ENCODE data around the gene NKD2. TPM values are rescaled to one million over a fixed set of nuclear protein-coding genes. Genes with fewer than 3 reads are reported as not detected.
"Not testable (repeated sequence)": the region's sequence is repeated elsewhere in the genome, so short reads cannot be mapped to it uniquely, and the experiment has no call there.

Gene NKD2
- polyA plus RNA-seq, 1 donor: 15.6 TPM

DNA sequence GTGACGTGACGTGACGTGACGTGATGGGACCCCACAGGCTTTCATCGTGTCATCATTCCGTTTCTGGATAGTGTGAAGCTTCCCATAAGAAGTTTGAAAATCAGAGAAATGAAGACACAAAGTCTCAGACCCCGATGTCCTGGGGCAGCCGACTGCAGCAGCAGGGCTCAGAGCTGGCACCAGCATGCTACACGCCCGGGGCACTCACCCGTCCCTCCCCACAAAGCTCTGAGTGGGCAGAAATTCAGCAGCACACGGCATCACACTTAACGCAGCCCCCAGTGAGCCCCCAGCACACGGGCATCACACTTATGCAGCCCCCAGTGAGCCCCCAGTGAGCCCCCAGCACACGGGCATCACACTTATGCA is 61.1 kb downstream of the NKD2 start:
- DNase-seq: no peak

DNA sequence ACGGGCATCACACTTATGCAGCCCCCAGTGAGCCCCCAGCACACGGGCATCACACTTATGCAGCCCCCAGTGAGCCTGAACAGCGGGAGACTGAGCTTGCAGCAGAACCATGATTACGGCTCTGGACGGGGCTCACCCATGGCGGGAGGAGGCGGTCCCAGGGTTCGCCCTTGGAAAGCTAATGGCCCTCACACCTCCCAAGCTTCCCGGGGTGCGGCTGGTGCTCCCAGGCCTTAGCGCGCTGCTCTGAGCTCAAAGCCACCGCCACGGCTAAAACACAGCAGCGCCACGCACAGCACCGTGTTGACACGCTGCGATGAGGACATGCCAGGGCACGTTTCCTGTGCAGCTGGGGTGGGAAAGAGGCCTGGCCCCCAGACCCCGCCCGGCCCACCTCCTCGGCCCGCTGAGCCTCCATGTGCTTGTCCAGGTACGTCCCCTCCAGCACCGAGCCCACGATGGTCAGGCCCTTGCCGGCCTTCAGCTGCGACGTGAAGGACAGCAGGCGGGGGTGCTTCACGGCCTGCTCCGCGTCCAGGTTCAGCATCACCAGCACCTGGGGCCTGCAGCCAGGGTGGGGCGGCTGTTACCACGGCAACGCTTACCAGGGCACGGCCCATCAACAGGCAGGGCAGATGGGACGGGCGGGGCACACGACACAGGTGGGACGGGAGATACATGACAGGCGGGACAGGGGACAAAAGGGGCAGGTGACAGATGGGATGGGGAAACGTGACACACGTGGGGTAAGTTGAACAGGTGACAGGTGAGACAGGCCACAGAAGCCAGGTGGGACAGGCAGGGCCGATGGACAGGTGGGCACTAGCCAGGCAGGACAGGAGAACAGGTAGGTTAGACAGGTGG is 64.9 kb downstream of the NKD2 start:
- no peak for DNase-seq

DNA sequence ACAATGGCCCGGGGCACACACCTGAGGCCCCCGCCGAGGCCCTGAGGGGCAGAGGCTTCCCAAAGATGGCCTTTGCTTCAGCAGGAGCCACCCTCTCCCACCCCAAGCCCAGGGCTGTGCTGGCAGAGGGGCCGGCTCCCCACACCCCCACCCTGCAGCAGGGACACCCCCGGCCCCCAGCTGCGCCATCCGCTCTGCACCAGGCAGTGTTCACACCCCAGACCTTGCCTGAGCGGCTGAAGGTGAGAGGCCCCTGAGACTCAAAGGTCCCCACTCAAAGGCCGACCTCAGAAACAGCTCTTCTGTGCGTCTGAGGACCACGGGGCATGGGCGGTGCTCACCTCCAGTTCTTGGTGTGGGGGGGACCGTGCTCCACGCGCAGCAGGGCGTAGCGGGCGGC is 65.6 kb downstream of the NKD2 start:
- DNase-seq: no peak

DNA sequence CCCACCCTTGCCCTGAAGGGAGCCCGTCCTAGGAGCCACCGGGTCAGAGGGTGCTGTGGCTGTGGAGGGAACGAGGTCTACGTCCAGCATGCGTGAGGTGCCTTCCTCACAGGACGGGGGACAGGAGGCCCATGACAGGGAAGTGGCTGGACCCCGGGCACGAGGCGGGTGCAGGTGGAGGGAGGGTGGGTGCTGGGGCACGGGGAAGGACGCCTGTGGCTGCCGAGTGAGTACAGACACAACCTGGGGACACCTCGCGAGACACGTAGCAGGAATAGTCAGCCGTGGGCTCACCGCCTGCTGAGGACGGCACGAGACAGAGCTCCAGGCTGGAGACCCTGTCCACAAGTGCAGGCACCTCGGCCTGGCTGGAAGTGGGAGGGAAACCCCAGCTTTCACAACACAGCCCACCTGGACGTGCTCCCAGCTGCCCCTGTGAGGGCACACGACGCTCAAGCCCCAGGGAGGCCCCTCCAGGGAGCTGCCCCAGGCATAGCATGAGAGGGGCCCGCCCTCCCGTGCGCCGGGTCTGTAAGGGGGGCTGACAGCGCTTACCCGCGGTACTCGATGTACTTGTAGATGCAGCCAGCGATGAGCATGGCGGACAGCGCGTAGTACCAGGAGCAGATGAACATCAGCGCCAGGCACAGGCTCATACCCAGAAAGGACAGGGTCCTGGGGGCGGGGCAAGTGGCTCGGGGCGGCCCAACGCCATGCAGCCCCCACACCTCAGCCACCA is 66.4 kb downstream of the NKD2 start:
- DNase-seq: no peak

DNA sequence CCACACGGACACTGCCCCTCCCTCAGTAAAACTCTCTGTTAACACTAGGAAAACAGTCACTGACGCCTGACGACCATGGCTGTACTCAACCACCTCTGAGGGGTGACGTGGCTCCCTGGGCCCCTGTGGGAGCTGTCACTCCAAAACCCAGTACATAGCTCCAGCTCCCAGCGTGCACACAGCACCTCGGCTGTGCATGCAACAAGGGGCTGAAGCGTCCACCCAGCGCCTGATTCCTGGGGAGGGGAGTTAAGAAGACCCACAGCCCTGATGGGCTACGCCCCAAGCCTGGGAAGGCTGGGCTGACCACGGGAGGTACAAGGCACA is 66.9 kb downstream of the NKD2 start:
- DNase-seq: no peak

DNA sequence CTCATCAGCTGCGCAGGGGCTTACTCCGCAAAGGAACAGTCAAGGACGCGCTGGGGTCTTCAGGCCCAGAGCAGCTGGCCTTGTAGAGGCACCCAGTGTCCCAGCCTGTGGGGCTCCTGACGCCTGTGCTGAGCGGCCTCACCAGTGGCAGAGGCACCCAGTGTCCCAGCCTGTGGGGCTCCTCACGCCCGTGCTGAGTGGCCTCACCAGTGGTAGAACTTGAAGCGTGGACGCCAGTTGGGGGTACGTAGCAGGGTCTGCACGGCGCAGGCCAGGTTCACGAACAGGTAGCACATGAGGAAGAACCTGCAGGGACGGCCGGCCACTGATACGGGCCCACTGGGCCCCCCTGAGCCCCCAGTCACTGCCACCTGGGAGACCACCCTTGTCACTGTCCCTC is 67.3 kb downstream of the NKD2 start:
- DNase-seq: no peak

DNA sequence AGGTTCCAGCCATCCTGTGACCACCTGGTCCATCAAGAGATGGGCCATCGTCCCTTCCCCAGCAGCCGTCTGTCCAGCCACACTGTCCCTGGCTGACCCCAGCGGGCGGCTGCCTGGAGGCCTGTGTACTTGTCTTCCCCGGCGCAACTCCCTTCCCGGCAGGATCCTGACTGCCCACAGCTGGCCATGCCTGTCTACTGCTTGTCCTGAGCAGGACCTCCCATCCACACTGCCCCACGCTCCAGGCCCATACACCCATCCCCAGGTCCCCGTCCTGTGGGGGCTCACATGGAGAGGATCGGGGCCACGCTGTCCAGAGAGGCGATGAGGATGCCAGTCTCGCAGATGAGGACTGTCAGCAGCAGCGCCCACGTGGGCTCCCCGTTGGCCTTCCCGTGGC is 67.8 kb downstream of the NKD2 start:
- DNase-seq: no peak

DNA sequence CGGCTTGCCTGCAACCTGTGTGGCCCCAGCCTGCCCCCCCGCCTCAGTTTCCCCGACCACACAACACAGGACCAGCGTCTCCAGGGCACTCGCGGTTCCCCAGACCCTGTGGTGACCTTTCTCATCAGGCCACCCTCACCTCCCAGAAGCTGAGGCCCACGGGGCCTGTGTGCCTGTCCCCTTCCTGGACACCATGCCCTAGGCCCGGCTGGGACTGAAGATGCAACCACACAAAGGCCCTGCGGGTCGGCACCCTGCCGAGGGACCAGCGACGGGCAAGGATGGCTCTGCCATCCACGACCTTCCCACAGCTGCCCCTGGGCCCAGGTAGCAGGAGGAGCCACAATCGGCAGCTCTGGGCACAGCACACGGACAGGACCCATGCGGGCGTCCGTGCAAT is 68.4 kb downstream of the NKD2 start:
- DNase-seq: no peak

DNA sequence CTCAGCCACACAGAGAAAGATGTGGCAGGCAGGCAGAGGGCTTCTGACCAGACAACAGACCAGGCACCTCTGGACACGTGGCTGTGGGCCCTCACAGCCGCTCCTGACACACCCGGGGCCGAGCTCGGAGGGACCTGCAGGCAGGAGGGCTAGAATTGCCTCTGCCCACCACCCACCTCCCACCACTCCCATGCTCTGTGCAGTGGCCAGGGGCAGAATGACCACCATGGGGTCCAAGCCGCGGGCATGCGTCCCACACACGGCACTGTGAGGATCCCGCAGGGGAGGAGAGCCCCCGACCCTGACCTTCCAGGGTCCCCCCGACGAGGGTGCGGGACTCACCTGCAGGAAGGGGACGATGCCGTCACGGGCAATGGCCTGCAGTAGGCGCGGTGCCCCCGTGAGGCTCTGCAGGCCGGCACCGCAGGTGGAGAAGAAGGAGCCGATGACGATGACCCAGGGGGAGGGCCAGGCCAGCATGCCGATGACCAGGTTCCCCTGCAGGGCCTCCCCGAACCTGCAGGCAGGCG is 69.0 kb downstream of the NKD2 start:
- DNase-seq: no peak

DNA sequence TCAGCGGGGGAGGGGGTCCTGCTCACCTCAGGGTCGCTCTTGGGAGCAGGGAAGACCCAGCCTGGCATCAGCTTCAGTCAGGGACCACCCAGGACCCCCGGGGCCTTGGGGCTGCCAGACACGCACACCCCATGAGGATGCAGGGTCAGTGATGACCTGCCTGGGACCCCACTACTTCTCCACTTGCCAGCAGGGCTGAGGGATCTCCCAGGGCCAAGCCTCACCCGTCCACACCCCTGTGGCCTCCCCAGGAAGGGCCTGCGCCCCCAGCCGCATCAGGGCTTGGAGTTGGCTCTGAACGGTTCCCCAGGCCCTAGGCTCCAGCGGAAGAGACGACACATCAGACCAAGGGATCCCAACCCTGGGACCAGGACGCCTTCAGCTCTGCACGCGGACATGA is 69.6 kb downstream of the NKD2 start:
- no peak for DNase-seq

DNA sequence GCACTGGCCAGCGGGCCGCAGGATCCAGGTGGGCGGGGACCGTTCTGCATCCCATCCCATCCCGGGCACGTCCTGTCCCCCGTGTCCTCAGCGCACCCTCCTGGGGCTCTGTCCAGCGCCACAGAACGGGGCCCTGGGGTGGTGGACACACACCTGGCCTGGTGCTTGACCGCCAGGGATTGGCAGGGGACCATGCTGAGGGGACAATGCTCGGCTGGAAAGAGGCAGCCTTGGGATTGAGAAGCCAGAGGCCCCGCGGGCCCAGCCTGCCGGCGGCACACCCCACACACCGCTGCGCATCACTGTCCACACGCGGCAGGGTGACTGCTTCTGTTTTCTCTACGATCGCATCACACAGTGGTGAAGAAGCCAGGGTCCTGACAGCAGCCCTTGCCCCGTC is 70.2 kb downstream of the NKD2 start:
- DNase-seq: no peak

DNA sequence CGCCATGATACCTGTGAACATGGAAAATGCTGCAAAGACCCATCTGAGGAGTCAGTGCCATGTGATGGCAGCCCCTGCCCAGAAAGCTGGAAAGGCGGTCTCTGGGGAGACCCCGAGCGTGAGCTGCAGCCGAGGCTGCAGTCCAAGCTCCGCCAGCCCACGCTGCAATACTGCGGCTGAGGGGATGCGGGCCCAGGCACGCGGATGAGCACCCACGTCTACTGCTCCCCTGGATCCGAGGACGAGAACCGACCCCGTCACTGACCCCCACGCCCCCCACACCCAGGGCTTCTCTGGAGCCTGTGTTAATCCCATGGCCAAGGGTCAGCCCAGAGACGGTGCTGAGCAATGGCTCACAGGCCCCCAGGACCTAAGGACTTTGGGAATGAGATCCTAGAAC is 70.9 kb downstream of the NKD2 start:
- DNase-seq: no peak

DNA sequence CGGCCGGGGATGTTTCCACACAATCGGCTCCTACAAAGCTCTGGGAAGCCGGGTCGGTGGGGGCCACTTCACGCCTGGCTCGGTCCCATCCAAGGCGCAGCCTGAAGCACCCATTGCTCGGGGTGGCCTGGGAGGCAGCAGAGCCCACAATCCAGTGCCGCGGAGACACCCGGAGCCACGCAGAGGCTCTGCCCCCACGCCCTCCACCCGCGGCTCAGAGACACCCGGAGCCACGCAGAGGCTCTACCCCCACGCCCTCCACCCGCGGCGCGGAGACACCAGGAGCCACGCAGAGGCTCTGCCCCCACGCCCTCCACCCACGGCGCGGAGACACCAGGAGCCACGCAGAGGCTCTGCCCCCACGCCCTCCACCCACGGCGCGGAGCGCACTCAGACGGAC is 71.4 kb downstream of the NKD2 start:
- no peak for DNase-seq

DNA sequence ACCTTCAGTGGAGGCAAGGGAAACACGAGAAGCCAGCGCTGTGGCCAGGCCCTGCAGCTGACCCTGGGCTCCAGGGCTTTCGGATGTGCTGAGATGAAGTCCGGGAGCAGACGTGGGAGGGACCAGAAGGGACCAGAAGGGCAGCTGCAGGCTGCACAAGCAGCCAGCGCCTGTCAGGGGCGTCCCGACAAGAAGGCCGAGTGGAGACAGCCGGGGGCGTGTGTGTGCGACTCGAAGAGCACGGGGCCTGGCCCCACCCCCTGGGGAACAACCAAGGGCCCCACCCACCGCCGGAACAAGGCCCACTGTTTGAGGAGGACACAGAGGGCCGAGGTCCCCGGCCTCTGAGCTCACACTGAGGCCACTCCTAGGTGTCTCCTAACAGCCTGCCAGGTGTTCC is 71.8 kb downstream of the NKD2 start:
- DNase-seq: no peak

DNA sequence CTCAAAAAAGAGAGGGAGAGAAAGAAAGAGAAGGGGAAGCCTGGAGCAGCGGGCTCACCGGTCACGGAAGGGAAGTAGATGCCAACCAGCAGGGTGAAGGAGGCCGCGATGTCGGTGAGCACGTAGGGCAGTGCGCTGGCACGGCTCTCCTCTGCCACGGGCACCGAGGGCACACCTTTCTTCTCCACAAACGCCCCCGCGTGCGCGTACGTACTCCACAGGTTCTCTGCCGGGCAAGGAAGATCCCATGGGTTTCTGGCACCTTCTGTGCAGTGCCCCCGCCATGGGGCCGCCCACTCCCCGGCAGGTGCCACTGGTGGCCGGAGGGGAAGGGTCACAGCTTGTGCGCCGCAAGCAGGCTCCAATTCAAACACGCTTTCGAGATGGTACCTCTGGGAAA is 72.9 kb downstream of the NKD2 start:
- no peak for DNase-seq

DNA sequence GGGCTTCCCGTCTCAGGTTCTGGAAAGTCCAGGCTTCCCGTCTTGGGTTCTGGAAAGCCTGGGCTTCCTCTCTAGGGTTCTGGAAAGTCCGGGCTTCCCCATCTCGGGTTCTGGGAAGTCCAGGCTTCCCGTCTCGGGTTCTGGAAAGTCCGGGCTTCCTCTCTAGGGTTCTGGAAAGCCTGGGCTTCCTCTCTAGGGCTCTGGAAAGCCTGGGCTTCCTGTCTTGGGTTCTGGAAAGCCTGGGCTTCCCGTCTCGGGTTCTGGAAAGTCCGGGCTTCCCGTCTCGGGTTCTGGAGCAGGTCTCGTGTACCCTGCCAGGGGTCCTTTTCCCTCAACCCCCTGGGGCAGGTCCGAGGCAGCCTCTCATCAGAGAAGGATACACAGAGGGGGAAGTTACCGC is 74.4 kb downstream of the NKD2 start:
- DNase-seq: not testable (repeated sequence)

DNA sequence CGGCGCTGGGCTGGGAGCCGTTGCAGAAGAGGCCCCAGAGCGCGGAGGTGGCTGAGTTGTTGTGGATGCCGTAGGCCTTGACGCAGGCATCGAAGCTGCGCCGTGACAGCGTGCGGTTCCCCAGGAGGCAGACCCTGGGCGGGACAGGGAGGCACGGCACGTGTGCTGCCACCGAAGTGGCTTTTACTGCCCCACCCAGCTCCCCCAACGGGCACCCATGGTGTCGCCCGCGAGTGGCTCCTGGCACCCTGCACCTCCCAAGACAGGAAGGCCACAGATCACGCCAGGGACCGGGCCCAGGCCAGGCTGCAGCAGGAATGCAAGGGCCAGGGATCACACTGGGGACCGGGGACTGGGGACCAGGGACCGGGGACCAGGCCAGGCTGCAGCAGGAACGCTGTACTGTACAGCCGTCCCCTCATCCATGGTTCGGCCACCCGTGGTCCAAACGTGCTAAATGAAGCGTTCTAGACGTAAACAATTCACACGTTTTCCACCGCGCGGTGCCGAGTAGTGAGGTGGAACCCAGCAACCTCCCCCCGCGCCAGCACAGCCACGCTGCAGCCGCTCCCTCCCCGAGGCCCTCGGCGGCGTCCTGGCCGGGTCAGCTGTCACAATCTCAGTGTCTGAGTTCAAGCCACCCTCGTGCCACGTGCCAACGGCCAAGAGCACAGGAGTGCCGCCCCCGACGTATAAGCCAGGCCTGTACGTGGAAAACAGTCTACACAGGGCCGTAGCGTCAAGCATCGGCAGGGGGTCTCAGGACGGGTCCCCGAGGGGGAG is 75.4 kb downstream of the NKD2 start:
- DNase-seq: no peak

DNA sequence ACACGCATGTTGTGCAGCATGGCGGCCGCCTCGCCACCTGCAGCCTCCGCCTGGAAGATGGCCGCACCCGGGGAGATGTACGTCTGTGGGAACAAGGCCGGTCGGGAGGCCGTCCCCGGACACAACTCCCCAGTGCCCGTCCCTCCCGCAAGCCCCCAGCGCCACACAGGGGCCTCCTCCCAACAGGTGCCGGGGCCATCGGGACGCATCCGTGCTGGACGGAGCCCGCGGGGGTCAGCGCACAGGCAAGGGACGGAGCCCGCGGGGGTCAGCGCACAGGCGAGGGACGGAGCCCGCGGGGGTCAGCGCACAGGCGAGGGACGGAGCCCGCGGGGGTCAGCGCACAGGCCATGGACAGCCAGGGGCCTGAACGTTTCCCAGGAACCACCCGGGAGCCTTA is 76.8 kb downstream of the NKD2 start:
- DNase-seq: no peak

DNA sequence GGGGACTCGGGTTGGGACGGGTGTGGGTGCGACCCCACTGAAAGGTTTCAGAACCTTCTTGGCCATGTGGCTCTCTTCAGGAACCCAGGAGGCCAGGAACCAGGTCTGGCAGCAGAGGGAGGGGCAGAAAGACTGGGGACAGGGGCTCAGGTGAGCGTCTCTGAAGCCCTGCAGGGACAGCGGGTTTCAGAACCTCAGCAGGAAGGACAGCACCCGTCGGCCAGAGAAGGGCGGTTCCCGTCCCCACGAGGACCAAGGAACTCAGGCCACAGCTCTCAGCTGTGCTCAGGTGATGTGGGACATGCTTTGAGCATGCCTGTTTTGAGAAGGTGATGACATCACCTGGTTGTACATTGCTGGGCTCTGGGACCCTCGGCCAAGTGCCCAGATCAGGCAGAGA is 77.5 kb downstream of the NKD2 start:
- no peak for DNase-seq

DNA sequence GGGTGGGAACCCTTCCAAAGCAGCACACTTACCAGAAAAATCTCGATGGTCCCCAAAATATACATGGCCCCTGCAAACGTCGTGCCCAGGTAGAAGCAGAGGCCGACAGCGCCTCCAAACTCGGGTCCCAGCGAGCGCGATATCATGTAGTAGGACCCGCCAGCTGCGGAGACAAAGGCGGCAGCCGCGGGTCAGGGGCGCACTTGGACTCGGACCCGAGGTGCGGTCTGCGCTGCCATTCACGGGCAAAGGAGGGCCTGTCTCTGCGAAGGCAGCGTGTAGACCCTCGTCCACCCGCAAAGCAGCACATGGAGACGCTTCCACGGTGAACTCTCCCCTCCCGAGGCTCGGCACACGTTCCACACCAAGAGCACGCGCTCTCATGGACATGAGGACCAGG is 78.3 kb downstream of the NKD2 start:
- no peak for DNase-seq

DNA sequence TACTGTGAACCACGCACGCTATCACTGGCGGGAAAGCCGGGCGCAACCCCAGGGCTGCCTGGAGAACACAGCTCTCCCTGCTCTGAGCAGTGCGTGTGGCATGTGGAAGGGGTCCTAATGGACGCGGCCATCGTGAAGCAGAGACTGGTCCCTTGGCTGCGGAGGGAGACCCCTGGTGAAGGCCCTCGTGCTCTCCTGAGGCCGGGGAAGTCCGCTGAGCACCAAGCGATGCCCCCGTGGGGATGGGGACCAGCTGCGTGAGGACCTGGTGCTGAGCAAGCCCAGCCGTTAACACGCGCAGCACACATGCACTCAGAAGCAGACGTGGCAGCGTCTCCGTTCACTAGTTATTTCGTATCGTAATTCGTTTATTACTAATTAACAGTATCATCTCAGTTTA is 78.8 kb downstream of the NKD2 start:
- DNase-seq: no peak

DNA sequence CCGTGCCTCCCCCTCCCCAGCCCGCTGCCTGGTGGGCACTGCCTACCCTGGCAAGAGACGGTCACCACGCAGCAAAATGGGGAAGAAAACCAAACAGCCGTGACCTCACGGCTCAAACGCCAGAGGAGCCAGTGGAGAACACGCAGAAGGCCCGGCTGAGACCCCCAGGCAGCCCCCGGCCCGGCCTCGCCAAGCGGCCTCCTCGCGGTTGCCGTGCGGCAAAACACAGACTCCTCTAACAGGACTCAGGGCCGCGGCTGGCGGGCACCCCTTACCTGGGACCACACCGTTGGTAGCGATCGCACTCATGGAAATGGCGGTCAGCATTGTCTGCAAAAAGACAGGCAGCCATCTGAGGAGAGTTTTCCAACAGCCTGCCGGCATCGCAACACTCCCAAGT is 79.4 kb downstream of the NKD2 start:
- DNase-seq: no peak
